Mesodermal cell (in vitro differentiated cells): Measurements from ENCODE around the gene SHISA6.
"Not testable (repeated sequence)": the region's sequence is repeated elsewhere in the genome, so short reads cannot be mapped to it uniquely, and the experiment has no call there.

Experiments
- H3K27ac ChIP-seq: 2 replicates; pipeline ENCODE4 v1.7.0; 2013; ENCODE audit warnings: mild to moderate bottlenecking, low read depth, low read length, moderate library complexity; ENCODE audit not compliant: severe bottlenecking
- H3K36me3 ChIP-seq: 2 replicates; pipeline ENCODE4 v1.7.1; 2013; ENCODE audit warnings: mild to moderate bottlenecking, low read length, moderate library complexity; ENCODE audit not compliant: control insufficient read depth, insufficient read depth
- H3K4me1 ChIP-seq: one replicate; pipeline ENCODE4 v1.7.1; 2013; ENCODE audit warnings: mild to moderate bottlenecking, low read length; ENCODE audit not compliant: insufficient read depth, control insufficient read depth, poor library complexity, severe bottlenecking
- H3K4me3 ChIP-seq: 2 replicates; pipeline ENCODE4 v1.7.0; 2013; ENCODE audit warnings: low read length, control low read depth, mild to moderate bottlenecking; ENCODE audit not compliant: insufficient read depth, poor library complexity, severe bottlenecking; ENCODE audit errors: extremely low read depth
- H3K9me3 ChIP-seq: 2 replicates; pipeline ENCODE4 v1.7.1; 2013; ENCODE audit warnings: mild to moderate bottlenecking, low read length, moderate library complexity; ENCODE audit not compliant: control insufficient read depth
- WGBS, 2 experiments: methylation state at CpG; one replicate each; pipeline ENCODE4 v1.1.5; 2013; ENCODE audit warnings: missing lambda C conversion rate in 2 of 2; ENCODE audit not compliant: insufficient coverage in 2 of 2; 5-methylcytosine and 5-hydroxymethylcytosine counted together

SHISA6 gene

DNA sequence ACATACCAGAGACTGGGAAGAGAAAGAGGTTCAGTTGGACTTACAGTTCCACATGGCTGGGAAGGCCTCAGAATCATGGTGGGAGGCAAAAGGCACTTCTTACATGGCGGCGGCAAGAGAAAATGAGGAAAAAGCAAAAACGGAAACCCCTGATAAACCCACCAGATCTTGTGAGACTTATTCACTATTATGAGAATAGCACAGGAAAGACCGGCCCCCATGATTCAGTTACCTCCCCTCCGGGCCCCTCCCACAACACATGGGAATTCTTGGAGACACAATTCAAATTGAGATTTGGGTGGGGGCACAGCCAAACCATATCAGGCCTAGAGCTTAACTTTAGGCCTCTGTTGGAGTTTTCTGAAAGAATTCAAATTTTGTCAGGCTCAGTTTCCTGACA, 60.9 kb downstream of the SHISA6 start:
- H3K4me3 ChIP-seq, H3K36me3 ChIP-seq, H3K9me3 ChIP-seq, H3K4me1 ChIP-seq, H3K27ac ChIP-seq: not testable (repeated sequence)
- WGBS, 2 experiments: 100% methylated on average over 1 to 3 of the region's 5 CpGs

DNA sequence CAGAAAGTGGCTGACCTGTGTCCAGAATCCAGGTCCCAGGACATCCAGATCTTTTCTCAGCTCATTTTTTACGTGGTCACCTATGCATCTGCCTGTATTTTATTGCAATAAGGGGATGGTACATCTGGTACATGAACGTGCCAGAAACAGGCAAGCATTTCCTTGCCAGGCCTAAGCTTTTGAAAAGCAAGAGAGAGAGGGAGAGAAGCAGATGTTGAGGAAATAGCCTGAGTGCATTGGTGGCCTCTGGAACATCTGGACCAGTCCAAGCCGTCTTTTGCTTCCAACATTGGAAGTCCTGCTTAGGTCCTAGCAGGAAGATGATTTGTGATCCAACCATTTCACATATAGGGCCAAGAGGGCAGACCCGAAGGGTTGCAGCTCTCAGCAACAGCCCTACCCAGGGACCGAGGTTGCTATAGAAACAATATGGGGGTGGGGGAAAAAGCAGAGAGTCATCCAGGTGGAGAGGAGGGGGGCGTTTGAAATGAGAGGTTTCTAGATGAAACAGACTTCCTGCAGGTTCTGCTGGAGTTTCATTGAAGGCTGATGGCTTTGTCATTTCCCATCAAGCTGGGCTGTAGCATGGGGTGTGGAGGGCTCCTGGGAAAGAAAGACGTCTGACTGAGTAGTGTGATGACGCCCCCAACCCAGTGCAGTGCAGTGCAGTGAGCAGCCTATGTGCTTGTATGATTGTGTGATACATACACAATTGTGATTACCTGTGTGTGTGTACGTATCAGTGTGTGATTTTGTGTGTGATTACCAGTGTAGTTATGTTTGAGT, 61.6 kb downstream of the SHISA6 start:
- H3K36me3 ChIP-seq: no peaks in the 10 kb centered on the region
- no peaks in the 10 kb centered on the region for H3K4me1 ChIP-seq
- H3K9me3 ChIP-seq: no peaks in the 10 kb centered on the region
- H3K4me3 ChIP-seq: no peak overlapping the region
- 87 to 89% methylated on average over 6 to 8 of the region's 9 CpGs for WGBS, 2 experiments
- H3K27ac ChIP-seq: no peak overlapping the region

DNA sequence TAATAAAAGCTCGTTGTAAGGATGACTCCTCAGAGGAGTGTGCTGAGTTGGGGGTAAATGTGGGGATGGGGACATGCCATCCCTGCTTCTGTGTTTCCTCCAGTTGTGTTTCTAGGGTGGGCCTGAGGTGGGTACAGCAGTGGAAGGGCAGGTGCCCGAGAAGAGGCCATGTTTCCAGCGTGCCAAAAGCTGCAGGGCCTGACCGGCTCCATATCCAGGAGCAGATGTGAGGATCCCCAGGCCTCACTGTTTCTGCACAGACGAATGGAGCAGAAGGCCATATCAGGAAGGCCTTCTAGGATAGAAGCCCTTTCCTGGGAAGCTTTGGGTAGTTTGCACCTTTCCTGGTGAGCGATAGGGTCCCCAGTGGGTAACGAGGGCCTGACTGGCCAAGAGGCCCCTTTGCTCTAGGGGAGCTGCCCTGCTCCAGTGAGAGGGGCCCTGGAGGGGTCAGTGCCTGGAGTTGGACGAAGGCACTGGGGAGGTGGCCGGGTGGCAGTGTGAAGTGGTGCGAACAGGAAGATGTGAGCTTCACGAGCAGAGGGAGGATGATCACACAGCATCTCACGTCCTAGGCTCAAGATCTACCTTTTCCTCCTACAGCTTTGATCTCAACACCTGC, 62.9 kb downstream of the SHISA6 start:
- WGBS, 2 experiments: 91% methylated on average over 7 to 10 of the region's 12 CpGs
- no peak overlapping the region for H3K27ac ChIP-seq

DNA sequence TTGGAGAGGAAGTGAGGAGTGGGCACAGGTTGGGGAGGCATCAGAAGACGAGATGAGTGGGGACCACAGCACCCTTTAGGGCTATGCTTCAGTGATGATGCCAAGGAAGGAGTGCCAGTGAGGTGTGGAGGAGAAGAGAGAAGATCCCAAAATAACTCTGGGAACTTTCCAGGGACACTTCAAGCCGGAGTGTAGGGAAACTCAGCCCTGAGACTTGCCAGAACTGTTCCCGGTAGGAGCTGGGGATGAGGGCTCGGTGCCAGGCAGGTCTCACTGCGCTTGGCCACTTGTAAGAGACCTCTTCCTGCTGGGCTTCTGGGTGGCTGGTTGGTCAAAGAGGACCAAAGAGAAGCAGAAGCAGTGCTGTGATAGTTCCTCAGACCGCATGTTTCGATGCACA, 63.6 kb downstream of the SHISA6 start:
- H3K4me3 ChIP-seq: no peak overlapping the region
- H3K27ac ChIP-seq: no peak overlapping the region
- H3K9me3 ChIP-seq: no peaks in the 10 kb centered on the region
- WGBS, 2 experiments: 86 to 91% methylated on average over 6 to 7 of the region's 7 CpGs
- H3K4me1 ChIP-seq: peaks cover 3% of the 10 kb centered on the region
- H3K36me3 ChIP-seq: no peaks in the 10 kb centered on the region

More for the DNA sequence above, 62.9 kb downstream of the SHISA6 start:
- Histone ChIP-seq H3K4me1 (peaks cover 3% of the 10 kb centered on the region), H3K4me3 (no peak overlapping the region), H3K36me3 (no peaks in the 10 kb centered on the region), H3K9me3 (no peaks in the 10 kb centered on the region)

DNA sequence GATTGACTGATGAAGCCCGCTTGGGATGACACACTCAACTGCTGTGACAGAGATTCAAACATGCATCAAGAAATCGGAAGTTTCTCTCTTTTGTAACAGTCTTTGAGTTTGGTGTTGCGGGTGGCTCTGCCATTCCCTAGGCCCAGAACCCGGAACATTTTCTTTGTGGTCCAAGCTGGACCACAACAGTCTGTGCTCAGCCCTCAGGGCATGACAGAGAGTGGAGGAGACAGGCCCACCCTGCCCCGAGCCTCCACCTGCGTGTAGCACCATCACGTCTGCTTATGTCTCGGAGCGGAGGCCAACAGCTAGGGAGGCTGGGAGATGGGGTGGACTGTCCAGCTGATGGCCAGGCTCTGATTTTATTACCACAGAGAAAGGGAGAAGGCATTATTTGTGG, 64.5 kb downstream of the SHISA6 start:
- H3K36me3 ChIP-seq: no peaks in the 10 kb centered on the region
- peaks cover 3% of the 10 kb centered on the region for H3K4me1 ChIP-seq
- H3K27ac ChIP-seq: no peak overlapping the region
- no peaks in the 10 kb centered on the region for H3K9me3 ChIP-seq
- H3K4me3 ChIP-seq: no peak overlapping the region
- WGBS, 2 experiments: 87 to 93% methylated on average over 9 of the region's 9 CpGs

DNA sequence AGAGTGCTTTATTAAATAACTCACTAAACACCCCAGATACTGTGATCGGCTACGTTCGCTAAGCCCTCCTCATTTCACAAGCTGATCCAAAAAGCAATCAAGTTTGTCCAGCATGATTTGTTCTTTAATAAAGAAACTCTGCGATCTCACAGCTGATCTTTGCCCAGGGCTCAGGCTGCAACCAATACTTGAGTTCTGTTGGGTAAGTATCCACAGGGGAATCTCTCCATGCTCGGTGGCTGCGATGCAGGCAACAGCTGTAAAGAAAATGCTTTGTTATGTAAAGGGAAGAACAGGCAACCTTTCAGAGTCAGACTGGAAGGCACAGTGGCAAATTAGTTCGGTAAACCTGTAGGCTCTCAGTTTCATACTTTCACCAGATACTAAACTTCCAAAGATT, 67.5 kb downstream of the SHISA6 start:
- 75 to 76% methylated on average over 6 to 7 of the region's 7 CpGs for WGBS, 2 experiments
- no peak overlapping the region for H3K4me3 ChIP-seq
- peaks cover 3% of the 10 kb centered on the region for H3K4me1 ChIP-seq
- H3K36me3 ChIP-seq: no peaks in the 10 kb centered on the region
- no peaks in the 10 kb centered on the region for H3K9me3 ChIP-seq
- H3K27ac ChIP-seq: no peak overlapping the region

DNA sequence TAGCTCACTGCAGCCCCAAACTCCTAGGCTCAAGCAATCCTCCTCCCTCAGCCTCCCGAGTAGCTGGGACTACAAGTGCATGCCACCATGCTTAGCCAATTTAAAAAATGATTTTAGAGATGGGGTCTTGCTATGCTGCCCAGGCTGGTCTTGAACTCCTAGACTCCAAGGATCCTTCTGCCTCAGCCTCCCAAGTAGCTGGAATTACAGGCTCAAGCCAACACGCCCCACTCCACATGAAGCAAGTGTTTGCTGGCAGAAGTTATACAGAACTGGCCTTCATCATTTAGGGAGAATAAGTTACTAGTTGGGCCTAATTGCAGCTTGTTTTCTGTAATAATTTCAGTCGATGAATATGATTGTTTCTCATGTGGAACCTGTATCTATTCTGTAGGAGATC, 68.0 kb downstream of the SHISA6 start:
- WGBS, 2 experiments: 87 to 100% methylated on average over 1 to 2 of the region's 3 CpGs
- Histone ChIP-seq H3K9me3 (no peaks in the 10 kb centered on the region), H3K27ac (no peak overlapping the region), H3K4me3 (no peak overlapping the region), H3K4me1 (peaks cover 3% of the 10 kb centered on the region), H3K36me3 (no peaks in the 10 kb centered on the region)

DNA sequence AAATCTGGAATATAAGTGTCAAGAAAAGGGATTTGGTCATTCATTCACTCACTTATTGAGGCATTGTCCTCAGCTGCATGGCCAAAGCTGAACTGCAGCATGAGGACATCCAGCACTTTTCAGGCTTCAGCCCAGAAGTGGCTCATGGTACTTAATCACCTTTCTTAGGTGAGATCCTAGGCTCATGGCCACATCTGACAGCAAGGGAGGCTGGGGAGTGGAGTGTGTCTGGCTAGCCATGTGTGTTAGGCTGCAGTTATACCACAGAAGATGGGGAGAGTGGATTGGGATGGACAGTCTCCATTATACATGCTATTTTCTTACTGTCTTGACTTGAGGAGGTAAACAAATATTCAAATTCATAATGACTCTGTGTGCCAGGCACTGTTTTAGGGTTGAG, 68.8 kb downstream of the SHISA6 start:
- Histone ChIP-seq H3K4me1 (peaks cover 3% of the 10 kb centered on the region), H3K27ac (no peak overlapping the region), H3K36me3 (no peaks in the 10 kb centered on the region), H3K9me3 (no peaks in the 10 kb centered on the region), H3K4me3 (no peak overlapping the region)

DNA sequence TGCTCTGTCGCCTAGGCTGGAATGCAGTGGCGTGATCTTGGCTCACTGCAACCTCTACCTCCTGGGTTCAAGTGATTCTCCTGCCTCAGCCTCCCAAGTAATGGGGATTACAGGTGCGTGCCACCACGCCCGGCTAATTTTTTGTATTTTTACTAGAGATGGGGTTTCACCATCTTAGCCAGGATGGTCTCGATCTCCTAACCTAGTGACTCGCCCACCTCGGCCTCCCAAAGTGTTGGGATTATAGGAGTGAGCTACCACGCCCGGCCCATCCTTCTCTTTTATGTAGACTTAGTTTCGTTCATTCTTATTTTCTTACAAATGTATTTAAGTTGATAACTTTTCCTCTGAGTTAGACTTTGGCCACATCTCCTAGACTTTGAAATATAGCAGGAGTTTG, 75.4 kb downstream of the SHISA6 start:
- not testable (repeated sequence) for H3K4me1 ChIP-seq, H3K27ac ChIP-seq, H3K36me3 ChIP-seq, H3K4me3 ChIP-seq, H3K9me3 ChIP-seq
- 84 to 90% methylated on average over 4 to 6 of the region's 11 CpGs for WGBS, 2 experiments

DNA sequence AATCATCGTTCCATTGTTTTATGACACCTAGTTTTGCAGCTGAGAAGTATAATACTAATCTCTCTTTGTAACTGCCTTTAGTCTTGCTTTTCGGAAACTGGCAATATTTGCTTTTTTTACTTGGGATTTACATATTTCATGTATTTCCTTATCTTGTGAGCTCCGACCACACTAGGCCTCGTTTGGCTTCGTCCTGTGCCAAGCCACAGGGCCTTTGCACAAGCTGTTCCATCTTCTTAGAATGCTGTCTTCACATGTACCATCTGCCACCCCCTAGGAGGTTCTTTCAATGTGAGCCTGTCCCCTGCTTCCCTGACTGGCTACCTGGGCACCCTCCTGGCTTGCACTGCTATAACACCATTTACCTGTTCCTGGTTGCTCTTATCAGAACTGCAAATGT, 77.2 kb downstream of the SHISA6 start:
- no peaks in the 10 kb centered on the region for H3K9me3 ChIP-seq
- no peak overlapping the region for H3K4me3 ChIP-seq
- H3K4me1 ChIP-seq: no peaks in the 10 kb centered on the region
- WGBS, 2 experiments: 92 to 98% methylated on average over 3 to 5 of the region's 5 CpGs
- no peaks in the 10 kb centered on the region for H3K36me3 ChIP-seq
- H3K27ac ChIP-seq: no peak overlapping the region

DNA sequence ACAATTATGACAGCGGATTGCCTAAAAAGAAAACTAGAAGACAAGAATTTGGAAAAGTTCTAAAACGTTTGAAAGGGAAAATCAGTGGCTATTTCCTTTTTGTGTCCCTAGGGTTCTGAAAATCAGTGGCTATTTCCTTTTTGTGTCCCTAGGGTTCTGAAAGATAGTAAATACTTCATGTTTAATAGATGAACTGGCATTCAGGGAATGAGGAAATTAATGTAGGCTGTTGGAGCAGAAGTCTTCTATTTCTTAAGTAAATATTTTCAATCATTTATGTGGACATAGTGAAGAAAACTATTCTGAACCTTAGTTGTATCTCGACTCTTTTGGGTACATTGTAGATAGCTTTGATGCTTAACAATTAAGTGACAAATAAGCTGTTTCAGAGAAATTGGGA, 78.9 kb downstream of the SHISA6 start:
- Histone ChIP-seq H3K4me1 (no peaks in the 10 kb centered on the region), H3K9me3 (no peaks in the 10 kb centered on the region), H3K4me3 (no peak overlapping the region), H3K36me3 (no peaks in the 10 kb centered on the region), H3K27ac (no peak overlapping the region)
- 85 to 92% methylated on average over 3 of the region's 3 CpGs for WGBS, 2 experiments
